H1 (cell line): ENCODE data around the gene MYO9A. TPM values are rescaled to one million over a fixed set of nuclear protein-coding genes. Genes with fewer than 3 reads are reported as not detected.

Experiments
- CTCF ChIA-PET: fragments of 300-600 bp; sonication (Branson Sonifier 250); formaldehyde crosslinking; loops from one replicate; lab custom pipeline; 2021; ENCODE audit not compliant: partially characterized antibody; lab: Charles Lee
- POLR2A ChIA-PET: fragments of 300-600 bp; sonication (Branson Sonifier 250); formaldehyde crosslinking; loops from one replicate; lab custom pipeline; 2021; ENCODE audit warnings: inconsistent platforms; ENCODE audit not compliant: partially characterized antibody; lab: Charles Lee
- DNase-seq, 2 experiments: peaks; one replicate each; pipeline versions ENCODE4 v3.0.0 to v3.0.0-alpha.2; 2010 to 2022; ENCODE audit warnings: low spot score in 2 of 2, low read depth in 1 of 2, mixed read lengths in 1 of 2
- FAIRE-seq: peaks from 2 replicates; lab custom pipeline; 2011; peaks lifted over from hg19 to GRCh38; lab: Jason Lieb, UNC
- H2AFZ ChIP-seq: 2 replicates; pipeline ENCODE4 v1.8.1; 2012; ENCODE audit warnings: low read length, inconsistent platforms
- H2AK5ac ChIP-seq: 2 replicates; pipeline ENCODE4 v1.6.1; 2013; ENCODE audit warnings: low read depth, low read length
- H2BK120ac ChIP-seq: replicated peaks from 2 replicates; pipeline ENCODE3; 2013; ENCODE audit warnings: low read depth, low read length, inconsistent platforms
- H2BK12ac ChIP-seq: 2 replicates; pipeline ENCODE4 v1.6.1; 2013; ENCODE audit warnings: low read depth, low read length
- H2BK15ac ChIP-seq: 2 replicates; pipeline ENCODE4 v1.6.1; 2013; ENCODE audit warnings: low read length
- H2BK20ac ChIP-seq: 2 replicates; pipeline ENCODE4 v1.6.1; 2013; ENCODE audit warnings: low read length
- H2BK5ac ChIP-seq: 2 replicates; pipeline ENCODE4 v1.6.1; 2013; ENCODE audit warnings: low read depth, low read length
- H3K14ac ChIP-seq: 2 replicates; pipeline ENCODE4 v1.6.1; 2013; ENCODE audit warnings: inconsistent platforms; ENCODE audit not compliant: insufficient read length
- H3K18ac ChIP-seq: 2 replicates; pipeline ENCODE4 v1.6.1; 2013; ENCODE audit warnings: low read length; ENCODE audit errors: extremely low read depth
- H3K23ac ChIP-seq: 2 replicates; pipeline ENCODE4 v1.6.1; 2013; ENCODE audit warnings: inconsistent platforms; ENCODE audit not compliant: insufficient read length
- H3K23me2 ChIP-seq: 2 replicates; pipeline ENCODE4 v1.6.1; 2013; ENCODE audit warnings: low read depth, low read length
- H3K27ac ChIP-seq: 2 replicates; pipeline ENCODE4 v1.6.1; 2011; ENCODE audit warnings: low read depth, low read length, inconsistent platforms
- H3K27me3 ChIP-seq, 4 experiments: replicated peaks in 1 of 4; 1 replicate in 1 of 4; 2 replicates in 3 of 4; pipeline versions ENCODE4 v1.6.1 to v1.8.1; 2011 to 2013; ENCODE audit warnings: low read length in 3 of 4, mild to moderate bottlenecking in 3 of 4, inconsistent platforms in 2 of 4, mixed read lengths in 2 of 4, moderate library complexity in 1 of 4; ENCODE audit not compliant: control insufficient read depth in 3 of 4, insufficient read depth in 3 of 4; ENCODE audit errors: extremely low read depth in 1 of 4
- H3K36me3 ChIP-seq, 4 experiments: 2 replicates each; pipeline versions ENCODE4 v1.6.1 to v1.8.1; 2011 to 2013; ENCODE audit warnings: mild to moderate bottlenecking in 4 of 4, low read length in 3 of 4, moderate library complexity in 2 of 4, control low read depth in 1 of 4, inconsistent platforms in 1 of 4; ENCODE audit not compliant: insufficient read depth in 4 of 4, control insufficient read depth in 2 of 4
- H3K4ac ChIP-seq: replicated peaks from 2 replicates; pipeline ENCODE3; 2013; ENCODE audit warnings: low read length, low read depth, mixed read lengths, inconsistent platforms; ENCODE audit not compliant: insufficient read length
- H3K4me1 ChIP-seq, 4 experiments: replicated peaks in 1 of 4; 1 replicate in 1 of 4; 2 replicates in 3 of 4; pipeline versions ENCODE4 v1.6.1 to v1.8.1; 2011 to 2013; ENCODE audit warnings: low read length in 3 of 4, inconsistent platforms in 2 of 4, mixed read lengths in 1 of 4; ENCODE audit not compliant: insufficient read depth in 4 of 4, control insufficient read depth in 3 of 4
- H3K4me2 ChIP-seq, 2 experiments: 2 replicates each; pipeline versions ENCODE4 v1.6.1 to v1.8.1; 2011 to 2013; ENCODE audit warnings: low read depth in 2 of 2, low read length in 2 of 2, control low read depth in 1 of 2, inconsistent platforms in 1 of 2, mild to moderate bottlenecking in 1 of 2; ENCODE audit not compliant: insufficient read depth in 1 of 2
- H3K4me3 ChIP-seq, 4 experiments: fragments of 200-600, 300-600 bp in 1 of 4; sonication (generic), shearing (Covaris generic), sonication (Bioruptor Twin) in 1 of 4; 2 replicates each; pipeline versions ENCODE4 v1.5.1 to v1.8.1; 2011 to 2016; ENCODE audit warnings: low read length in 4 of 4, low read depth in 3 of 4, control low read depth in 2 of 4, inconsistent platforms in 2 of 4, mild to moderate bottlenecking in 2 of 4, mixed read lengths in 1 of 4, moderate library complexity in 1 of 4; ENCODE audit not compliant: insufficient read depth in 2 of 4; ENCODE audit errors: extremely low read depth in 1 of 4
- H3K56ac ChIP-seq: replicated peaks from 2 replicates; pipeline ENCODE3; 2013; ENCODE audit warnings: low read depth, mild to moderate bottlenecking, mixed read lengths, low read length, inconsistent platforms; ENCODE audit not compliant: insufficient read length
- H3K79me1 ChIP-seq: 2 replicates; pipeline ENCODE4 v1.6.1; 2013; ENCODE audit warnings: low read depth, low read length, control low read depth
- H3K79me2 ChIP-seq, 2 experiments: 2 replicates each; pipeline versions ENCODE4 v1.6.1 to v1.8.1; 2012 to 2013; ENCODE audit warnings: low read length in 2 of 2, mild to moderate bottlenecking in 2 of 2, inconsistent platforms in 1 of 2; ENCODE audit not compliant: insufficient read depth in 2 of 2, control insufficient read depth in 1 of 2
- H3K9ac ChIP-seq, 4 experiments: replicated peaks in 1 of 4; 1 replicate in 1 of 4; 2 replicates in 3 of 4; pipeline versions ENCODE4 v1.6.1 to v1.8.1; 2011 to 2013; ENCODE audit warnings: low read depth in 3 of 4, low read length in 3 of 4, control low read depth in 2 of 4, mild to moderate bottlenecking in 2 of 4, moderate library complexity in 2 of 4, inconsistent platforms in 1 of 4; ENCODE audit errors: extremely low read depth in 1 of 4
- H3K9me3 ChIP-seq, 2 experiments: 2 replicates each; pipeline versions ENCODE4 v1.6.1 to v1.8.1; 2012 to 2013; ENCODE audit warnings: mild to moderate bottlenecking in 2 of 2, moderate library complexity in 2 of 2, control low read depth in 1 of 2, inconsistent platforms in 1 of 2, low read depth in 1 of 2, low read length in 1 of 2, mixed read lengths in 1 of 2; ENCODE audit not compliant: insufficient read depth in 2 of 2
- H4K20me1 ChIP-seq, 2 experiments: replicated peaks in 1 of 2; 2 replicates each; pipeline versions ENCODE3 to v1.8.1; 2011 to 2013; ENCODE audit warnings: inconsistent platforms in 2 of 2, low read length in 2 of 2, mild to moderate bottlenecking in 1 of 2; ENCODE audit not compliant: insufficient read depth in 2 of 2, control insufficient read depth in 1 of 2
- H4K5ac ChIP-seq: 2 replicates; pipeline ENCODE4 v1.6.1; 2013; ENCODE audit warnings: low read length, low read depth, mixed read lengths, inconsistent platforms; ENCODE audit not compliant: insufficient read length
- H4K8ac ChIP-seq: 2 replicates; pipeline ENCODE4 v1.8.0; 2013; ENCODE audit warnings: mild to moderate bottlenecking, moderate library complexity, low read length, inconsistent platforms; ENCODE audit not compliant: insufficient read depth; ENCODE audit errors: extremely low read depth
- H4K91ac ChIP-seq: replicated peaks from 2 replicates; pipeline ENCODE3; 2013; ENCODE audit warnings: low read length, mixed read lengths, inconsistent platforms; ENCODE audit not compliant: insufficient read length
- ATF2 ChIP-seq: IDR thresholded peaks from 2 replicates; pipeline ENCODE4 v1.6.1; 2012; ENCODE audit warnings: low read length, inconsistent platforms
- BRCA1 ChIP-seq: IDR thresholded peaks from 2 replicates; pipeline ENCODE4 v1.6.1; 2012; ENCODE audit warnings: low read depth, low read length, improper control_type of control experiment
- E2F6 ChIP-seq: IDR thresholded peaks from 2 replicates; pipeline ENCODE4 v1.6.1; 2012; ENCODE audit warnings: inconsistent platforms
- JUND ChIP-seq: IDR thresholded peaks from 2 replicates; pipeline ENCODE4 v1.6.1; 2011; ENCODE audit warnings: mild to moderate bottlenecking, improper control_type of control experiment, low read length
- MAFK ChIP-seq: IDR thresholded peaks from 2 replicates; pipeline ENCODE4 v1.6.1; 2012; ENCODE audit warnings: low read depth, mild to moderate bottlenecking, improper control_type of control experiment, low read length
- RAD21 ChIP-seq, 2 experiments: IDR thresholded peaks in 1 of 2; conservative IDR thresholded peaks in 1 of 2; 2 replicates each; pipeline ENCODE4 v1.6.1; 2011; ENCODE audit warnings: low read depth in 2 of 2, low read length in 2 of 2, improper control_type of control experiment in 1 of 2, inconsistent platforms in 1 of 2, mild to moderate bottlenecking in 1 of 2, moderate library complexity in 1 of 2
- SIRT6 ChIP-seq: IDR thresholded peaks from one replicate; pipeline ENCODE4 v1.7.1; 2012; ENCODE audit warnings: low read length, inconsistent platforms
- SIX5 ChIP-seq: IDR thresholded peaks from 2 replicates; pipeline ENCODE4 v1.6.1; 2011; ENCODE audit warnings: mild to moderate bottlenecking, low read depth, low read length
- SP1 ChIP-seq: IDR thresholded peaks from 2 replicates; pipeline ENCODE4 v1.6.1; 2011; ENCODE audit warnings: low read depth, low read length
- SRF ChIP-seq: IDR thresholded peaks from 2 replicates; pipeline ENCODE4 v1.6.1; 2011; ENCODE audit warnings: mild to moderate bottlenecking, low read depth, low read length, moderate library complexity
- WGBS, 2 experiments: shearing (Covaris generic) in 1 of 2; methylation state at CpG; one replicate each; pipeline versions ENCODE4 v1.1.6 to v1.1.7; 2013 to 2015; ENCODE audit warnings: low lambda C conversion rate in 2 of 2, mixed read lengths in 2 of 2, inconsistent platforms in 1 of 2, low coverage in 1 of 2, missing lambda C conversion rate in 1 of 2; ENCODE audit not compliant: insufficient replicate concordance in 2 of 2, insufficient coverage in 1 of 2, insufficient read length in 1 of 2; ENCODE audit errors: extremely low coverage in 1 of 2, missing lambda C conversion rate in 1 of 2; 5-methylcytosine and 5-hydroxymethylcytosine counted together
- polyA plus RNA-seq, 7 experiments: library from polyadenylated mRNA; depleted of rRNA in 3 of 7; stranded (reverse) in 5 of 7; unstranded in 2 of 7; fragments of >200 nt in 5 of 7; fragments of 200-250 nt in 2 of 7; gene quantifications; 1 replicate in 5 of 7; 2 replicates in 1 of 7; 4 replicates in 1 of 7; pipeline versions ENCODE4 v1.2.1 to v1.2.3, GENCODE V29; 2011 to 2013; ENCODE audit warnings: missing spikeins in 2 of 7, mixed read lengths in 2 of 7
- total RNA-seq: library from RNA; stranded (reverse); fragmentation: NEBNext Ultra II Directional; extraction: Animal tissue kit (Norgen Biotek cat#: 25700); gene quantifications from 2 replicates; pipeline ENCODE4 v1.2.1, GENCODE V29; 2021
- TF ChIP-seq, protein P1 (sequence below): IDR thresholded peaks from 2 replicates; pipeline ENCODE4 v1.6.1; 2011; ENCODE audit warnings: low read depth, mild to moderate bottlenecking, low read length; ENCODE audit not compliant: insufficient read depth

Gene MYO9A
- total and polyA plus RNA-seq, 2 of the 8 experiments (the other 6 are each of a cell fraction or from before 2014, with no cell fraction given): 3.9 to 26.0 TPM

- no peak overlapping the region for H2BK5ac ChIP-seq
- DNase-seq: no peak
- no peak overlapping the region for H3K14ac ChIP-seq
- H3K9me3 ChIP-seq: no peaks in the 10 kb centered on the region
- H3K4me3 ChIP-seq: no peak overlapping the region
- 87% methylated on average over 5 of the region's 6 CpGs; no CpG with 5 or more reads in 1 of the 2 experiments for WGBS, 2 experiments
- CTCF ChIA-PET: interaction anchor here (0.6 to 1.4 kb wide), 3 partner anchors 9 to 13 kb away, joined by 3 to 4 read pairs (median 3); no protein-coding TSS in a partner anchor
- no peak overlapping the region for H2AK5ac ChIP-seq
- H4K8ac ChIP-seq: no peak overlapping the region
- H3K79me2 ChIP-seq: no peaks in the 10 kb centered on the region
- no peak for FAIRE-seq
- H2AFZ ChIP-seq: no peak overlapping the region
- H3K36me3 ChIP-seq: no peaks in the 10 kb centered on the region
- H3K9ac ChIP-seq: no peak overlapping the region
- H3K23ac ChIP-seq: no peak overlapping the region
- H3K4ac ChIP-seq: no peak overlapping the region
- no peak overlapping the region for H4K5ac ChIP-seq
- H4K91ac ChIP-seq: no peak overlapping the region
- H2BK12ac ChIP-seq: no peak overlapping the region
- POLR2A ChIA-PET: no interaction called here
- H3K79me1 ChIP-seq: no peaks in the 10 kb centered on the region
- H3K23me2 ChIP-seq: no peaks in the 10 kb centered on the region
- H2BK20ac ChIP-seq: no peak overlapping the region
- no peaks in the 10 kb centered on the region for H4K20me1 ChIP-seq
- no peak overlapping the region for H3K27ac ChIP-seq
- no peaks in the 10 kb centered on the region for H3K27me3 ChIP-seq
- H3K4me2 ChIP-seq: no peak overlapping the region
- no peak overlapping the region for H2BK15ac ChIP-seq
- no peak for TF ChIP-seq SP1
- TF ChIP-seq MAFK: no peak
- TF ChIP-seq E2F6: no peak
- no peak for TF ChIP-seq SIRT6
- TF ChIP-seq RAD21 (IDR thresholded peaks at IDR 0.05 in 1 of 2, conservative IDR thresholded peaks at IDR 0.05 in 1 of 2; ENCODE audit: low read depth in 2 of 2, low read length in 2 of 2): no peak
- no peak for TF ChIP-seq SIX5
- TF ChIP-seq, protein P1, sequence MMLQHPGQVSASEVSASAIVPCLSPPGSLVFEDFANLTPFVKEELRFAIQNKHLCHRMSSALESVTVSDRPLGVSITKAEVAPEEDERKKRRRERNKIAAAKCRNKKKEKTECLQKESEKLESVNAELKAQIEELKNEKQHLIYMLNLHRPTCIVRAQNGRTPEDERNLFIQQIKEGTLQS: no peak
- no peak for TF ChIP-seq JUND
- no peak for TF ChIP-seq SRF
- TF ChIP-seq BRCA1: no peak
- no peak for TF ChIP-seq ATF2
- TF ChIP-seq, all 59 proteins: peak for 0
- Histone ChIP-seq H3K4me1 (peaks cover 0 to 8% (median 2%) of the 10 kb centered on the region in 4 experiments; a peak in 3 of 7 replicates), H2BK120ac (no peak overlapping the region), H3K18ac (no peak overlapping the region), H3K56ac (no peak overlapping the region)
Measured at GRCh38 chr15:72167445-72167844, 49.5 kb upstream of the MYO9A start.
